DND-41 (cell line): Measurements from ENCODE around the gene STK32B.

Experiments
- CTCF ChIP-seq: IDR thresholded peaks from 2 replicates; pipeline ENCODE4 v1.5.1; 2012; ENCODE audit warnings: borderline replicate concordance, low read length, moderate library complexity, mild to moderate bottlenecking; ENCODE audit not compliant: poor library complexity, severe bottlenecking; ENCODE audit errors: extremely low read depth
- EZH2 ChIP-seq: IDR thresholded peaks from 3 replicates; pipeline ENCODE4 v1.6.1; 2012; ENCODE audit warnings: borderline replicate concordance, low read depth, mild to moderate bottlenecking, moderate library complexity, low read length, inconsistent platforms; ENCODE audit not compliant: severe bottlenecking

- TF ChIP-seq CTCF (peak; percentile 70), EZH2 (no peak)
These were observed 409.0 kb downstream of the STK32B start for GRCh38 chr4:5460106-5460801.
